ENCODE data around the gene CHST12.
"Not testable (repeated sequence)": the region's sequence is repeated elsewhere in the genome, so short reads cannot be mapped to it uniquely, and the experiment has no call there.

CHST12 gene

GRCh38 chr7:2374401-2374800 is 29.0 kb upstream of the CHST12 start:
- Histone ChIP-seq H3K27ac (ENCODE audit: low read depth, low read length) (no peak overlapping the region), H3K4me3 (ENCODE audit: low read length) (no peak overlapping the region), H3K9me3 (ENCODE audit: control insufficient read depth, insufficient read depth, low read length) (no peaks in the 10 kb centered on the region), H3K4me1 (ENCODE audit: control insufficient read depth, low read length) (no peaks in the 10 kb centered on the region), H4K20me1 (ENCODE audit: control insufficient read depth, insufficient read depth, low read depth, low read length) (peaks cover 27% of the 10 kb centered on the region), H3K27me3 (ENCODE audit: control insufficient read depth, low read length) (no peaks in the 10 kb centered on the region), H3K79me2 (ENCODE audit: control insufficient read depth, low read length) (peaks cover 82% of the 10 kb centered on the region), H3F3A (ENCODE audit: control insufficient read depth, insufficient read depth) (no peaks in the 10 kb centered on the region), H3K9me2 (replicated peaks; ENCODE audit: control insufficient read depth, low read length) (no peaks in the 10 kb centered on the region), H3K36me3 (ENCODE audit: control insufficient read depth, low read length) (peaks cover 94% of the 10 kb centered on the region), H3K4me2 (ENCODE audit: low read length) (no peak overlapping the region)
- TF ChIP-seq EZH2phosphoT487 (IDR thresholded peaks at IDR 0.05; ENCODE audit: borderline replicate concordance, low read length): no peak
- TF ChIP-seq, protein P1, sequence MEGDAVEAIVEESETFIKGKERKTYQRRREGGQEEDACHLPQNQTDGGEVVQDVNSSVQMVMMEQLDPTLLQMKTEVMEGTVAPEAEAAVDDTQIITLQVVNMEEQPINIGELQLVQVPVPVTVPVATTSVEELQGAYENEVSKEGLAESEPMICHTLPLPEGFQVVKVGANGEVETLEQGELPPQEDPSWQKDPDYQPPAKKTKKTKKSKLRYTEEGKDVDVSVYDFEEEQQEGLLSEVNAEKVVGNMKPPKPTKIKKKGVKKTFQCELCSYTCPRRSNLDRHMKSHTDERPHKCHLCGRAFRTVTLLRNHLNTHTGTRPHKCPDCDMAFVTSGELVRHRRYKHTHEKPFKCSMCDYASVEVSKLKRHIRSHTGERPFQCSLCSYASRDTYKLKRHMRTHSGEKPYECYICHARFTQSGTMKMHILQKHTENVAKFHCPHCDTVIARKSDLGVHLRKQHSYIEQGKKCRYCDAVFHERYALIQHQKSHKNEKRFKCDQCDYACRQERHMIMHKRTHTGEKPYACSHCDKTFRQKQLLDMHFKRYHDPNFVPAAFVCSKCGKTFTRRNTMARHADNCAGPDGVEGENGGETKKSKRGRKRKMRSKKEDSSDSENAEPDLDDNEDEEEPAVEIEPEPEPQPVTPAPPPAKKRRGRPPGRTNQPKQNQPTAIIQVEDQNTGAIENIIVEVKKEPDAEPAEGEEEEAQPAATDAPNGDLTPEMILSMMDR (IDR thresholded peaks at IDR 0.05; ENCODE audit: low read depth, low read length, poor library complexity, severe bottlenecking): no peak

DNA sequence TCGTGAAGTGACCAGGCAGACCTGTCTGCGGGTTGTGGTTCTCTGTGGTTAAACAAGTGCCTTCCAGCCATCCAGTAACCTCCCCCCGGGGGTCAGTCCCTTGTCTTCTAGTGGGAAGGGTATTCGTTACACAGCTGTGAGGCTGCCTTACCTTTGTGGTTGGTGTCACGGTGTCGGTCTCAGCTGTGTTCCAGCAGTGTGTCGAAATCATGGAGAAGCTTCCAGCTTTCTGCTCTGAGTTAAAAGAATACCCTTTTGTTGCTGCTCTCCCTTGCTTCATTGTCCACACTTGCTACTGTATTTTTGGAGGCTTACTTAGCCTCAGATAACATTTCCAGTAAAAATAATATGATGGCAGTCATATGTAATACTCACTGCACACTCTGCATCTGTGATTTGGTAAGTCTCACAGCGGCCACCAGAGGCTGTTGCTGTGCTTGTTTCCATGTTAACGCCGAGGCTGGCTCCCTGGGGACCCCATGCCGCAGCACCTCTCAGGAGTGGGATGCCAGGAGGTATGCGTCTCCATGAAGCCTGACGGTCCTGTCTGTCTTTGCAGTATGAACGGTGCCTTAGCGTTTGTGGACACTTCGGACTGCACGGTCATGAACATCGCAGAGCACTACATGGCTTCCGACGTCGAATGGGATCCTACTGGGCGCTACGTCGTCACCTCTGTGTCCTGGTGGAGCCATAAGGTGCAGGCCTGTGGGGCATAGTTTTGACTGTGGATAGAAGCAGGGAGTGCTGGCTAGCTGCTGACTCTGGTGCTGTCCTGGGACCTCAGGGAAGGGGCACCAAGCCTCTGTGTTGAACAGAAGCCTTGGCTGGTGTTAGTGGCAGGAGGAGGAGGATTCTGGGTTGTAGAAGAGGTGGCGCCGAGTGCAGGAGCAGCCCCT is 28.3 kb upstream of the CHST12 start:
- H3K27ac ChIP-seq (ENCODE audit: low read depth, low read length): no peak overlapping the region
- no peaks in the 10 kb centered on the region for H3K4me1 ChIP-seq (ENCODE audit: control insufficient read depth, low read length)
- H3K9me3 ChIP-seq (ENCODE audit: control insufficient read depth, insufficient read depth, low read length): no peaks in the 10 kb centered on the region
- H3K4me2 ChIP-seq (ENCODE audit: low read length): no peak overlapping the region
- peaks cover 81% of the 10 kb centered on the region for H3K79me2 ChIP-seq (ENCODE audit: control insufficient read depth, low read length)
- H3F3A ChIP-seq (ENCODE audit: control insufficient read depth, insufficient read depth): no peaks in the 10 kb centered on the region
- H3K9me2 ChIP-seq (replicated peaks; ENCODE audit: control insufficient read depth, low read length): no peaks in the 10 kb centered on the region
- H3K27me3 ChIP-seq (ENCODE audit: control insufficient read depth, low read length): no peaks in the 10 kb centered on the region
- no peak overlapping the region for H3K4me3 ChIP-seq (ENCODE audit: low read length)
- H4K20me1 ChIP-seq (ENCODE audit: control insufficient read depth, insufficient read depth, low read depth, low read length): peaks cover 27% of the 10 kb centered on the region
- TF ChIP-seq, protein P1 (IDR thresholded peaks at IDR 0.05; ENCODE audit: low read depth, low read length, poor library complexity, severe bottlenecking): no peak
- no peak for TF ChIP-seq EZH2phosphoT487 (IDR thresholded peaks at IDR 0.05; ENCODE audit: borderline replicate concordance, low read length)
- H3K36me3 ChIP-seq (ENCODE audit: control insufficient read depth, low read length): peaks cover 94% of the 10 kb centered on the region

GRCh38 chr7:2376351-2377154 is 26.9 kb upstream of the CHST12 start:
- Histone ChIP-seq H3K36me3 (ENCODE audit: control insufficient read depth, low read length) (peaks cover 96% of the 10 kb centered on the region), H3K4me1 (ENCODE audit: control insufficient read depth, low read length) (no peaks in the 10 kb centered on the region), H3K4me2 (ENCODE audit: low read length) (no peak overlapping the region), H3K9me3 (ENCODE audit: control insufficient read depth, insufficient read depth, low read length) (no peaks in the 10 kb centered on the region), H3K27me3 (ENCODE audit: control insufficient read depth, low read length) (no peaks in the 10 kb centered on the region), H3K4me3 (ENCODE audit: low read length) (no peak overlapping the region), H3F3A (ENCODE audit: control insufficient read depth, insufficient read depth) (no peaks in the 10 kb centered on the region), H3K79me2 (ENCODE audit: control insufficient read depth, low read length) (peaks cover 69% of the 10 kb centered on the region), H3K9me2 (replicated peaks; ENCODE audit: control insufficient read depth, low read length) (no peaks in the 10 kb centered on the region), H3K27ac (ENCODE audit: low read depth, low read length) (no peak overlapping the region), H4K20me1 (ENCODE audit: control insufficient read depth, insufficient read depth, low read depth, low read length) (peaks cover 25% of the 10 kb centered on the region)
- TF ChIP-seq, protein P1 (IDR thresholded peaks at IDR 0.05; ENCODE audit: low read depth, low read length, poor library complexity, severe bottlenecking): no peak
- no peak for TF ChIP-seq EZH2phosphoT487 (IDR thresholded peaks at IDR 0.05; ENCODE audit: borderline replicate concordance, low read length)

DNA sequence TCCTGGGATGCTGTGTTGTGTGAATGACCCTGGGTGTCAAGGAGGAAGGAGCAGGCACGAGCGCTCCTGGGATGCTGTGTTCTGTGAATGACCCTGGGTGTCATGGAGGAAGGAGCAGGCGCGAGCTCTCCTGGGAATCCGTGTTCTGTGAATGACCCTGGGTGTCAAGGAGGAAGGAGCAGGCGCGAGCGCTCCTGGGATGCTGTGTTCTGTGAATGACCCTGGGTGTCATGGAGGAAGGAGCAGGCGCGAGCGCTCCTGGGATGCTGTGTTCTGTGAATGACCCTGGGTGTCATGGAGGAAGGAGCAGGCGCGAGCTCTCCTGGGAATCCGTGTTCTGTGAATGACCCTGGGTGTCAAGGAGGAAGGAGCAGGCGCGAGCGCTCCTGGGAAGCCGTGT is 25.9 kb upstream of the CHST12 start:
- H3K4me3 ChIP-seq (ENCODE audit: low read length); H3K9me2 ChIP-seq (replicated peaks; ENCODE audit: control insufficient read depth, low read length); H3K4me1 ChIP-seq (ENCODE audit: control insufficient read depth, low read length); H3K9me3 ChIP-seq (ENCODE audit: control insufficient read depth, insufficient read depth, low read length); H3F3A ChIP-seq (ENCODE audit: control insufficient read depth, insufficient read depth); H3K4me2 ChIP-seq (ENCODE audit: low read length); H3K27ac ChIP-seq (ENCODE audit: low read depth, low read length); H3K27me3 ChIP-seq (ENCODE audit: control insufficient read depth, low read length): not testable (repeated sequence)
- H4K20me1 ChIP-seq (ENCODE audit: control insufficient read depth, insufficient read depth, low read depth, low read length): peaks cover 29% of the 10 kb centered on the region
- H3K36me3 ChIP-seq (ENCODE audit: control insufficient read depth, low read length): peaks cover 94% of the 10 kb centered on the region
- peaks cover 60% of the 10 kb centered on the region for H3K79me2 ChIP-seq (ENCODE audit: control insufficient read depth, low read length)

DNA sequence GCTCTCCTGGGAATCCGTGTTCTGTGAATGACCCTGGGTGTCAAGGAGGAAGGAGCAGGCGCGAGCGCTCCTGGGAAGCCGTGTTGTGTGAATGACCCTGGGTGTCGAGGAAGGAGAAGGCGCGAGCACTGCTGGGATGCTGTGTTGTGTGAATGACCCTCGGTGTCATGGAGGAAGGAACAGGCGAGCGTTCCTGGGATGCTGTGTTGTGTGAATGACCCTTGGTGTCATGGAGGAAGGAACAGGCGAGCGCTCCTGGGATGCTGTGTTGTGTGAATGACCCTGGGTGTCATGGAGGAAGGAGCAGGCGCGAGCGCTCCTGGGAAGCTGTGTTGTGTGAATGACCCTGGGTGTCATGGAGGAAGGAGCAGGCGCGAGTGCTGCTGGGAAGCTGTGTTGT is 25.3 kb upstream of the CHST12 start:
- Histone ChIP-seq H3K36me3 (ENCODE audit: control insufficient read depth, low read length) (peaks cover 91% of the 10 kb centered on the region), H4K20me1 (ENCODE audit: control insufficient read depth, insufficient read depth, low read depth, low read length) (peaks cover 27% of the 10 kb centered on the region)

More for the DNA sequence above, 25.3 kb upstream of the CHST12 start:
- H3K4me3 ChIP-seq (ENCODE audit: low read length); H3K4me2 ChIP-seq (ENCODE audit: low read length); H3K9me2 ChIP-seq (replicated peaks; ENCODE audit: control insufficient read depth, low read length); H3F3A ChIP-seq (ENCODE audit: control insufficient read depth, insufficient read depth); H3K27ac ChIP-seq (ENCODE audit: low read depth, low read length); H3K27me3 ChIP-seq (ENCODE audit: control insufficient read depth, low read length); H3K9me3 ChIP-seq (ENCODE audit: control insufficient read depth, insufficient read depth, low read length); H3K4me1 ChIP-seq (ENCODE audit: control insufficient read depth, low read length): not testable (repeated sequence)
- H3K79me2 ChIP-seq (ENCODE audit: control insufficient read depth, low read length): peaks cover 53% of the 10 kb centered on the region
